HG02885 (cell line): ENCODE results near the gene TCEA2.

Source experiments
- ATAC-seq: cut with Tn5 transposase; IDR thresholded peaks from one replicate; pipeline ENCODE4 v1.9.1; 2021; ENCODE audit warnings: mild to moderate bottlenecking; ENCODE audit not compliant: unreplicated experiment, poor library complexity

TCEA2 gene

DNA sequence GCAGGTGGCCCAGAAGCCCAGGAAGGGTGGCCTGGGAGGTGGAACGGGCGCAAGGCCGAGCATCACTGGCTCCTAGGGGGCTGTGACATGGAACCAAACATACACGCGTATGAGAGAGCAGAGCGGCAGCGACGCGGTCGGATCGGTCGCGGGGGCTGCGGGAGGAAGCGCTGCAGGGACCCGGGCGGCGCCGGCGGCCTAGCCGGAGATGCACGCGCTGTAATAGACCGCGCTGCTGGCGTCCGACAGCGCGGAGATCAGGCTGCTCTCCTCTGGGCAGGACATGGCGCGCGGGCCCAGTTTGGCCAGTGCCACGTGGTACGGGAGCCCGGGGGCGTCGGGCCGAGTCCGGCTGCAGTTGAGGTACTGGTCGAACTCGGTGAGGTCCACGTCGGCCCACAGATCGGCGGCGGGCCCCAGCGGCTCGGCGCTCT lies 15.0 kb upstream of the TCEA2 start:
- ATAC-seq = no peak

- no peak for ATAC-seq
Measured at GRCh38 chr20:64048402-64049044, 14.5 kb upstream of the TCEA2 start.

GRCh38 chr20:64049060-64049877 lies 13.7 kb upstream of the TCEA2 start, which contains the start of gene SOX18:
Gene SOX18, minus strand, starts transcription at chr20:64049639. Its CDS starts 123 bp downstream, at chr20:64049516.
- no peak for ATAC-seq

GRCh38 chr20:64049878-64050260 lies 13.1 kb upstream of the TCEA2 start:
- no peak for ATAC-seq

GRCh38 chr20:64050261-64051032 lies 12.6 kb upstream of the TCEA2 start:
- ATAC-seq = no peak

GRCh38 chr20:64051033-64051452 lies 12.0 kb upstream of the TCEA2 start:
- no peak for ATAC-seq

DNA sequence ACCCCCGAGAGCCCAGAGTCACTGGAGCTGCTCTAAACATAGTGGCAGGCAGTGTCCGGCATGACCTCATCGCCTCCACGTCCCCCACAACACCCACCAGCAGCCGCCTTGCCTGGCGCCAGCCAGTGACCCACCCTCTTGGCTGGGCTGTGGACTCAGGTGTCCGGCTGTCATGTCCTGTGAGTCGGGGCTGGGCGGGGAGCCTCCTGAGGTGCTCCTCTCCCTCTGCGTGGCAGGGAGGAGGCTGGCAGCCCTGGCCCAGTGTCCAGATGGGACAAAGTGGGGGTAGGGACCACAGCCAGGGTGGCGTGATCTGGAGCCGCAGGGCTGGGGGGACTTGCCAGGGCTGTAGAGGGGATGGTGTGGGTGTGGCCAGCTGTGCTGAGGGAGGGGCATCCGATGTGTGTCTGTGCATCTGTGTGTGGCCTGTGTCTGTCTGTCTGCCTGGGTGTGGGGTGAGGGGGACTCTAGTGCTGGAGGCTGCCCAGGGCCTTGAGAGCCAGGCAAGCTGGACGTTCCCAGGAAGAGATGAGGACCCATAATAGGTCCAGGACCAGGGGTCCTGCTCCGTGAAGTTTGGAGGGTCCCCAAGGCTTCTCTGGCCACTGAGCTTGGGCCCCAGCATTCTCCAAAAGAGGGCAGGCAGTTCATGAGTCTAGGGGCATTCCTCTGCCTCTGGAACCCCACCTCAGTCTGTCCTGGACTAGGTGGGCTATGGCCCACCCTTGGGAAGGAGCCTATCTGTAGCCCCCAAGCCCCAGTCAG lies 11.3 kb upstream of the TCEA2 start:
- no peak for ATAC-seq

GRCh38 chr20:64052326-64052722 lies 10.7 kb upstream of the TCEA2 start:
- ATAC-seq = no peak

DNA sequence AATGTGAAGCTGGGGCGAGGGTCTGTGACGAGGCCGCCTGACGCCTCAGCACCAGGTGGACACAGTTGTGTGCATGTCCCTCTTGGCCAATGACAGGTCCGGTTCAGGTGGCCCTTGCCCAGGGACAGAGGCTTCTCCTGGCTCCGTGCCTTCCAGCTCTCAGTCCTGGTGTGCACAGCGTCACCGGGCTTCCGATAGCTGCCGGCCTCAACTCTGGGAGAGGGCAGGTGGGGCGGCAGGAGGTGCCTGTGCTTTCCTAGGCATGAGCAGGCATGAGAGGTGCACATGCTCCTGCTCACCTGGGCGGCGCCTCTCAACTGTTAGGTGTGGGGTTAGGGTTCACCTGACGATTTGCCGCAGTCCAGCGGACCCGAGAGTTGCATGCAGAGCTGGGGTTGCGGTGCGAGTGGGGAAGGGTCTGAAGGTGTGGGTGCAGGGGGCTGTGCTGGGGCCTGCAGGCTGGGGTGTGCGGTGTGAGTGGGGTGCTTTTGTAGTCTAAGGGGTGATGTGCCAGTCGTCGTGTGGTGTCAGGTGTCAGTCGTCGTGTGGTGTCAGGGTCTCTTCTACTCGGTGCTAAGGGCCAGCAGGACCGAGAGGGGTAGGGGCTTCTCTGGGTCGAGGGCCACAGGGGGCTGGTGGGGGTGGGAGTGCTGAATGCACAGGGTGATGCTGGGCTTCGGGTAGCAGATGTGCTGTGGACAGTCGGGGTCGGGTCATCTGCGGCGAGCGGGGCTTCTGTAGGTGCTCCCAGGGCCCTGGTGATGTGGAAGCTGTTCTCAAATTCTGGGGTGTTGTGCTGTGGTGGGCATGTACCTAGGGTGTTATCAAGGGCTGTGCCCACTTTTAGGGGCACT lies 9.8 kb upstream of the TCEA2 start:
- ATAC-seq = no peak

- no peak for ATAC-seq
Measured at GRCh38 chr20:64053841-64054661, 8.9 kb upstream of the TCEA2 start.

GRCh38 chr20:64055396-64055892 lies 7.6 kb upstream of the TCEA2 start:
- no peak for ATAC-seq

DNA sequence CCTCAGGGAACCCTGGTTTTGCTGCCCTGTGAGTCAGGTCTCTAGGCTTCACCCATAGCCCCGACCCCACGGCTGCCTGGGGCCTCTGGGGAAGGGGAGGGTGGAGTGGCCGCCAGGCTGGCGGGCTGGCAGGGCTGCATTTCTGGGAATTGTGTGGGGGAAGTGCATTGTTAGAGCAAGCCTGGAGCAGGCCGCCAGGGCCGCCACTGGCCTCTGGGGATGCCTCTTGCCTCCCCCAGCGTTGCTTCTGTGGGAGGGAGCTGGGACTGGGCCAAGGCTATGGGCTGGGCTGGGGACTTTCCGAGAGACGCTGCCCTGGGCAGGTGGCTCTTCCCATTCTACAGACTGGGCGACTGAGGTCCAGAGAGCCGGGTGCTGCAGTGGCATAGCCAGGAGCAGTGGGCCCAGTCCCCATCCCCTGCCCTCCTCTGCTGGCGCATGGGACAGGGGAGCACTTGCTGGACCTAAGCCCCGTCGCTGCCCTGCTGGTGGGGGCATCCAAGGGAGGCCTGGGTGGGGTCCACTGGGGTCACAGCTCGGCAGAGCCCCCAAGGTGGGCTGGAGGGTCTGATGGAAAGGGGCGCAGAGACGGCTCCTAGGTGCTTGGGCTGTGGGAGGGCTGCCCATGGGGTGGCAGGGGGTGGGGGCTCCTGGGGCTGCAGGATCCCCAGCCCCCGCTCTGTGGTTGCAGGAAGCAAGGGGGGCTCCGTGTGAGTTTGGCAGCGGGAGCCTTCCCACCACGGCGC lies 6.9 kb upstream of the TCEA2 start:
- no peak for ATAC-seq

GRCh38 chr20:64056639-64056888 lies 6.4 kb upstream of the TCEA2 start:
- ATAC-seq = no peak

GRCh38 chr20:64056889-64057627 lies 5.9 kb upstream of the TCEA2 start:
- ATAC-seq = no peak

- ATAC-seq = no peak
Measured at GRCh38 chr20:64057628-64058498, 5.1 kb upstream of the TCEA2 start.

- ATAC-seq = no peak
Measured at GRCh38 chr20:64058536-64058935, 4.5 kb upstream of the TCEA2 start.

DNA sequence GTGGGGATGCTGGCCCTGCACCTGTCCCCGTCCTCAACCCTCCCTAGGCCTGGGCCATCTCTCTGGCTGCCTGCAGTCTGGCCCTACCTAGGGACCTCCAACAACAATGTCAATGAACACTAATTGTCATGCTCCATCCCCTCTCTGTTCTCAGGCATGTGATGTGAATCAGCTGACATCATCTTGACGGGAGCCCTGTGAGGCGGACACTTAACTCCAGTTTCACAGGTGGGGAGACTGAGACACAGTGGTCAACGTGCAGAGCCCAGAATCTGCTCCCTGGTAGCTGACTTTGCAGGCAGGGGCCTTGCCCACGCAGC lies 762 bp upstream of the TCEA2 start:
- no peak for ATAC-seq
